NCI-H1417 (cell line): ENCODE measurements around the gene STOX2.

ENCODE experiments used
- DNase-seq, 3 experiments: peaks; one replicate each; lab custom pipeline; 2025; lab: John Stamatoyannopoulos, UW

The STOX2 gene

GRCh38 chr4:183986971-183987946 is 82.2 kb downstream of the STOX2 start:
- peak in 2 of 3 experiments; percentile 80 to 88 for DNase-seq

DNA sequence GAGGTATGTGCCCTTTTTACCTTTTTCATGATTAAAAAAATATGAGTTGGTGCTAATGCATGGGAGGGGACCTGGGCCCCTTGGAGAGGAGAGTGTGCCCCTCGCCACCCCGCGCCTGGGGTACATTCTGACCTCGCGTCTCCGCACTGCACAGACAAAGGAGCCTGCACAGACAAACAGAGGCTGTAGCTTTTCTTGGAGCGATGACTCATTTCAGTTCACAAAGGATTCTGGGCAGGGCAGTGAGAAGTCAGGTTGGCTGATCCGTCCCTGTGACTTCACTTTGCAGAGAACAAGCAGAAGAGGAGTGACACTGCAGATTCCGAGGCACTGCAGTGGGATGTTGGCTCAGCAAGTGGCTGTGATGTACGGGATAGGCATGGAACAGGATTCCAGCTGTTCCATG is 82.9 kb downstream of the STOX2 start:
- peak in 2 of 3 experiments; percentile 80 to 88 for DNase-seq

DNA sequence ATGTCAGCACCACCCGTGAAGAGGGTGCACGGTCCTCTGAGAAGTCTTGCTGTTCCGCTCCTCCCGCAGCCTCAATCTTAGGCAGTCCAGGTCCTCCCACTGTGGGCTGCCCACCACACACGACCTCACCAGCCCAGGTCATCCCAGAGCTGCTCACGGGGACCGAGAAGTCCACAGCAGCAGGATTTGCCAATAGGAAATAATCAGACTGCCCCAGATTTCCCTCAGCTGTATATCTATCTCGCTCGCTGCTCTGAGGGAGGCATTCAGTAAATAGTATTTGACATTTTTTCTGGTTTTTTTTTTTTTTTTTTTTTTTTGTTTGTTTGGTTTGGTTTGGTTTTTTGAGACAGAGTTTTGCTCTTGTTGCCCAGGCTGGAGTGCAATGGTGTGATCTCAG is 83.8 kb downstream of the STOX2 start:
- peak in 1 of 3 experiments; percentile 13 for DNase-seq

- DNase-seq, result no peak
Measured at GRCh38 chr4:183989461-183989860, 84.4 kb downstream of the STOX2 start.

DNA sequence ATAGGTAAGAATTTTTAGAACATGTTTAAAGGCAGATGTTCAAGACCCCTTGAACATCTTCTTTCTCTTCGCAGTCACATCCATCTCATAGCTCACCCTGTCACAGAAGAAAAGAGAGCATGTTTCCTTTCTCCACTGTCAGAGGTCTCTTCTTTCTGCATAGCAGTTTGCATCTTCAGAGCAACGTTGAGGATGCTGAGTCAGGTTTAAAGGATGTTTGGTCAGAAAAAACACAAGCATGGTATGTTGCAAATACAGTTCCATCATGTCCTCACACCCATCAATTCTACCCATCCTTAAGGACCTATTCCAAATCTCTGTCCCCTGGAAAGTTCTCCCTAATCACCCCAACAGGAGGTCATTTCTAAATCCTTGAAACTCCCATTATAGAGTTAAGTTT is 84.8 kb downstream of the STOX2 start:
- no peak for DNase-seq

DNA sequence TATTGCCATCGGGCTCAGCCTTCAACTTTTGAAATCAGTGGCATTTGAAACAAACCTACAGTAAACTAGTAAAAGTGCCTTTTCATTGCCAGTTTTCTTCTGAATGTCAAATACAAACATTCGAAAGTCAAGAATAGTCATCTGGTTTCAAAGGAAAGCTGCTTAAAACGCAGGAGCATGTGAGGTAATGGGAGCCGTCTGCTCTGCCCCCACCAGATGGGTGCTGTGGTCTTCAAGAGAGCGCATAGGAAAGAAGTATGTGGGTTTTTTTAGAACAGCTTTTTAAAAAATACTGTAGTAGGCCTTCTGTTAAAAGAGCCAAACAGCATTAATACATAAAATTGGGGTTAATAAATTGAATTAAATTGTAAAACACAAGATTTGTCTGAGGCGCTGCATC is 88.6 kb downstream of the STOX2 start:
- no peak for DNase-seq

GRCh38 chr4:183995570-183995969 is 90.5 kb downstream of the STOX2 start:
- DNase-seq, result no peak

DNA sequence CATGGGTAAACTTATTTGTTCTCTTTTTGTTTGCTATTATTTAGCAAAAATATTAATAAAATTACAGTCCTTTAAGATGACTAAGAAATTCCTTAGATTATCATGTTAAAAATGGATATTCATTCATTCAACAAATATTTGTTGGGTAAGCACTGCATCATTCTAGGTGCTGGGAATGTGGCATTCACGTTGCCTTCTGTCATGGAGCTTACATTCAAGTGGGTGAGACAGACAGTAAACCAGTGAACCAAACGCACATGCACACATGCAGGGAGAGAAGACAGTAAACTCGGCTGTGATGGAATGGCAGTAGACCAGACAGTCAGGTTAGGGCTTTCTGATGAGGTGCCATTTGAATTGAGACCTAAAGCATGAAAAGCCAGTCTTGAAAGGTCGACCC is 91.8 kb downstream of the STOX2 start:
- no peak for DNase-seq

DNA sequence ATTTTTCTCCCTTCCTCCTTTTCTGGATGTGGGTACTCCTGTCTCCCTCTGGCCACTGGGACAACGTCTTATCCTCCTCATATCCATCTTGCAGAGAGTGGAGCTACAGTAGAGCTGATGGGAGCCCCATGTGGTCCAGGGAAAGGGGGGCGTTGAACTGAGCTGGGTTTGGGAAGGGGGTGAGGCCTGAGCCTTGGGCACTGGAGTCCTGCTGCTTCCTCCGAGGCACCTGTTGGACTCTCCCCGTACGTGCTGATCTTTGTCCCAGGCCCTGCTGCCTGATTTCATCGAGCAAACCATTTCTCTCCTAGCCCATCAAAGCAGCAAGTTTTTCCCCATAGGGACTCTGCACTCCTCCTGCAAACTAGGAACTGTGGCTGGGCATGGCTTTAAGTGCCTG is 94.3 kb downstream of the STOX2 start:
- DNase-seq, result no peak

DNA sequence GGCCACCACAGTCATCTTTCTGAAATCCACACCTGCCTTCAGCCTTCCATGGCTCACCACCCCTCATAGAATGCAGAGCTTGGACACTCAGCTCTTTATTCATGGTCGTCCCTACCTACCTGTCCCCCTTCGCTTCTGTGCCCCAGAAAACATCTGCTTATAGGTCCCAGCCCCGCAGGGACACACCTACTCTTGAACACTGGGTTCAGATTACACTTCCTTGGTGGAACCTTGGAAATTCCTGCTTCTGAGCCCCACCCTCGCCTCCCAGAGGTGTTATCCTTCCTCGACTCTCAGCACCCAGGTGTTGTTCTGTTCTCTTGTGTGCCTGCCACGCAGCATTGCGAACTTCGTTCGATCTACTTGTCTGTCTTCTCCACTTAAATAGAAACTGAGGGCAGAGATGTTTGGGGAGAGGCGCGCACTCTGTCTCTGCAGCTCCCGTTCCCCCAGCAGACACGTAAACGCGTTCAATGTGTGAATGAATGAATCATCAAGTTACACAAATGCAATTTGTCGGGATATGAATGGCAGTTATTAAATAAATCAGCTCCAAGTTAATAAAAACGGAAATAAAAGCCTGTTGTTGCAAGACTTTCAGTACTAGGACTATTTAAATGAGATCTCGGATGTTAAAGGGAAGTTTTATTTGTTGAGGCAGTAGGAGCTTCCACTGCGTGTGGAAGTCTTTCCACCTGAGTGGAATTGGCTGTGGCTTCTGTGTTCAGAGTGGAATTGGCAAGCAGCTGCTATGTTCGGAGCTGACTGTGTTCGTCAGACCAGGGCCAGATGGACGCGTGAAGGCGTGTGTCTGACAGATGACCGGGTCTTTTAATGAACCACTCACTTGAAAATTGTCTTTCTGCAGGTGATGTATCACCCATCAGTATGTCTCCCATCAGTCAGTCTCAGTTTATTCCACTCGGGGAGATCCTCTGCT is 95.6 kb downstream of the STOX2 start:
- no peak for DNase-seq

DNA sequence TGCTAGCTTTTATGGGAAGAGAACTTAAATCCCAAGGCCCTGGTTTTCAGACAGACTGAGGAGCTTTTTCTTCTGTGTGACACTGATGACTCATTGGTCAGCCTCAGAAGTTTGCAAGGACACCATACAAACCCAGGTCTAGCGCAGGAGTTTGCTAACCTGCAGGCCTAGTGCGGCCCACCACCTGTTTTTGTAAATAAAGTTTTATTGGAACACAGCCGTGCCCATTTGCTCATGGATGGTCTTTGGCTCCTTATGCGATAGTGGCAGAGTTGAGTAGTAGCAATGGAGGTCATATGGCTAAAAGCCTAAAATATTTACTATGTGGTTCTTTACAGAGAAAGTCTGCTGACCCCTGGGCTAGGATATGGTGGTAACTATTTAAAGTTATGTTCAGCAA is 98.3 kb downstream of the STOX2 start:
- no peak for DNase-seq

DNA sequence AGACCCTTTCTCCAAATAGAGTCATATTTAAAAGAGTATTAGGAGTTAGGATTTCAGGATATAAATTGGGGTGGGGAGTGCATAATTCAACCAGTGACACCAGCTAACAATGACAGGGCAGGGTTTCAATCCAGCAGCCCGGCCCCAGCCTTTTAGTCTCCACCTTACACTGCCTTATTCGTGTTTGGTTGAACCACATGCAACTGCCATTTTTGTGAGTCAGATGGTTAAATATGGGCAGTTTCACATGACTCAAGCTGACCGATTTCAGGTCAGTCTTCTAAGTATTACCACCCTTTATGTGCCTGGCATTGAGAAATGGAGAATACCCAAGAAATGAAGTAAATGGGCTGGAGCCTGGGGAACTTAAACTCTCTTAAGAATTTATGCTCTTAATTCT is 102.8 kb downstream of the STOX2 start:
- no peak for DNase-seq

DNA sequence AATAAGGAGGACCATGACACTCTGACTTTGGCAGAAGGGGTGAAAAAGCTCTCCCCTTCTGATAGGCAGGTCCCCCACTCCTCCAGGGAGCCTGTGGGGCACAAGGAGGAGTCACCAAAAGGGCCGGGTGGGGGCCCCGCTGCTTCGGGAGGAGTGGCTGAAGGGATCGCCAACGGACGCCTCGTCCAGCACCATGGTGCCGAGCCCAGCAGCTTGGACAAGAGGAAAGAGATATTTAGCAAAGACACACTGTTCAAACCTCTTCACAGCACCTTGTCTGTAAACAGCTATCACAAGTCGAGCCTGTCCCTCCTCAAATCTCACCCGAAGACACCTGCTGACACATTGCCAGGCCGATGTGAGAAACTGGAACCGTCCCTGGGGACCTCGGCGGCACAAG is 105.6 kb downstream of the STOX2 start:
- no peak for DNase-seq

- DNase-seq, result no peak
Measured at GRCh38 chr4:184011826-184012380, 106.8 kb downstream of the STOX2 start.

DNA sequence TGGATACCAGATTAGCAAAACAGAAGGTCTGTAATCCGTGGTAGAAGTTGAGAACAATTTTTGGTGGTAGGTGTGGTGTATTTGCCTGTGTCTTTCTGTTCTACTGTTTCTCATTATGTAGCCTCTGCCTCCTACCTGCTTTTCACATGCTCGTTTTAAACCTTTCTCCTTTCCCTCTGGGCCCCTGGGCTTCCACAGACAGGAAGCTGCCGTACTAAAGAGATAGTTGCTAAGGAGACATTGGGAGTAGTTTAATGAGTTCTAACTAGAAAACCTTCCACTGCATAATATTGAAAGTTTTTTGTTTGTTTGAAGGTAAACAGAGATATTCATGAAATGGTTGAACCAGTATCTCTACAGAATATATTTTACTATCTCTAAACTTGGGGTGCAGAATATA is 107.8 kb downstream of the STOX2 start:
- peak in 1 of 3 experiments; percentile 6 for DNase-seq

GRCh38 chr4:184014301-184014700 is 109.2 kb downstream of the STOX2 start:
- DNase-seq, result no peak

GRCh38 chr4:184016759-184017668 is 111.9 kb downstream of the STOX2 start:
- DNase-seq, result no peak

GRCh38 chr4:184019076-184019475 is 114.0 kb downstream of the STOX2 start:
- no peak for DNase-seq

- no peak for DNase-seq
Measured at GRCh38 chr4:184019667-184020623, 114.8 kb downstream of the STOX2 start.

DNA sequence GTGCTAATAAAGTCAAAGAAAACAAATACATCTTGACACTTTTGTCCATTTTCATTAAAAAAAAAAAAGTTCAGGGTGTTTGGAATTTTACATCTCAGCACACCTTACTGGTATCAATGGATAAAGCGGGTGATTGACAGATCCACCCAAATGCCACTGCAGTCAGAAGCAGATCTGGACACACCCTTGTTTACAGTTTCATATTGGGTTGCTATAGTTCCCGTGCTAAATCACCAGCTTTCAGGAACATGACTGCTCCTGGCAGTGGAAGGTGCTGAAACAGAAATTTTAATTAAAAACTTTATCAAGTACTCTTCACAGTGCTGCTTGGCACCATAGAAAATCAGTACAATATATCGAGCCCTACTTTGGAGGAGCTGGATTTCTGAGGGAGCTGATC is 116.3 kb downstream of the STOX2 start:
- DNase-seq, result peak in 1 of 3 experiments; percentile 10
